ENCODE measurements around the gene FYB2.

- TF ChIP-seq NR2F1 (conservative IDR thresholded peaks at IDR 0.05) (no peak), HCFC1 (IDR thresholded peaks at IDR 0.05; ENCODE audit: low read length) (no peak), RCOR1 (conservative IDR thresholded peaks at IDR 0.05; ENCODE audit: low read depth, low read length) (no peak), EP300 (IDR thresholded peaks at IDR 0.05; ENCODE audit: borderline replicate concordance in 1 of 2, control insufficient read depth in 1 of 2, low read depth in 2 of 2, low read length in 2 of 2) (no peak)
- TF ChIP-seq, protein P1, sequence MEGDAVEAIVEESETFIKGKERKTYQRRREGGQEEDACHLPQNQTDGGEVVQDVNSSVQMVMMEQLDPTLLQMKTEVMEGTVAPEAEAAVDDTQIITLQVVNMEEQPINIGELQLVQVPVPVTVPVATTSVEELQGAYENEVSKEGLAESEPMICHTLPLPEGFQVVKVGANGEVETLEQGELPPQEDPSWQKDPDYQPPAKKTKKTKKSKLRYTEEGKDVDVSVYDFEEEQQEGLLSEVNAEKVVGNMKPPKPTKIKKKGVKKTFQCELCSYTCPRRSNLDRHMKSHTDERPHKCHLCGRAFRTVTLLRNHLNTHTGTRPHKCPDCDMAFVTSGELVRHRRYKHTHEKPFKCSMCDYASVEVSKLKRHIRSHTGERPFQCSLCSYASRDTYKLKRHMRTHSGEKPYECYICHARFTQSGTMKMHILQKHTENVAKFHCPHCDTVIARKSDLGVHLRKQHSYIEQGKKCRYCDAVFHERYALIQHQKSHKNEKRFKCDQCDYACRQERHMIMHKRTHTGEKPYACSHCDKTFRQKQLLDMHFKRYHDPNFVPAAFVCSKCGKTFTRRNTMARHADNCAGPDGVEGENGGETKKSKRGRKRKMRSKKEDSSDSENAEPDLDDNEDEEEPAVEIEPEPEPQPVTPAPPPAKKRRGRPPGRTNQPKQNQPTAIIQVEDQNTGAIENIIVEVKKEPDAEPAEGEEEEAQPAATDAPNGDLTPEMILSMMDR (IDR thresholded peaks at IDR 0.05 in 2 of 3, conservative IDR thresholded peaks at IDR 0.05 in 1 of 3; ENCODE audit: control insufficient read depth in 2 of 3, extremely low read depth in 1 of 3, insufficient read depth in 1 of 3, low read depth in 3 of 3, low read length in 3 of 3) = no peak
Measured at GRCh38 chr1:56811331-56811730, 7.9 kb downstream of the FYB2 start.

All from GM12878 (cell line).